HEK293 (cell line): Measurements from ENCODE around the gene PRRT1.

ENCODE experiments used
- CTCF ChIA-PET: fragments of 350-600 bp; formaldehyde crosslinking; extraction: SDS; loops from one replicate; lab custom pipeline; 2021; ENCODE audit warnings: antibody characterized with exemption; lab: Yijun Ruan, JAX
- POLR2A ChIA-PET: fragments of 300-600 bp; formaldehyde crosslinking; extraction: SDS; loops from one replicate; lab custom pipeline; 2020; ENCODE audit warnings: antibody characterized with exemption, inconsistent platforms; lab: Yijun Ruan, JAX
- H3K27ac ChIP-seq: fragments of 200-500 bp; sonication (Bioruptor generic); 2 replicates; pipeline ENCODE4 v1.5.1; 2014; ENCODE audit warnings: low read depth, low read length, control low read depth, inconsistent platforms; ENCODE audit errors: extremely low read depth
- H3K36me3 ChIP-seq, 2 experiments: fragments of 200-500 bp in 1 of 2; sonication (Bioruptor generic) in 1 of 2; 1 replicate in 1 of 2; 2 replicates in 1 of 2; pipeline ENCODE4 v1.5.1; 2014 to 2017; ENCODE audit warnings: inconsistent platforms in 2 of 2, low read length in 2 of 2; ENCODE audit not compliant: control insufficient read depth in 2 of 2, insufficient read depth in 1 of 2
- H3K4me1 ChIP-seq: fragments of 200-500 bp; sonication (Bioruptor generic); 2 replicates; pipeline ENCODE4 v1.5.1; 2014; ENCODE audit warnings: mild to moderate bottlenecking, low read length, inconsistent platforms; ENCODE audit not compliant: control insufficient read depth, insufficient read depth
- H3K4me3 ChIP-seq: 2 replicates; pipeline ENCODE4 v1.5.1; 2011; ENCODE audit warnings: low read depth, mild to moderate bottlenecking, control low read depth, low read length, moderate library complexity
- H3K9me3 ChIP-seq: fragments of 200-500 bp; sonication (Bioruptor generic); 2 replicates; pipeline ENCODE4 v1.5.1; 2014; ENCODE audit warnings: low read depth, low read length, inconsistent platforms; ENCODE audit not compliant: control insufficient read depth, insufficient read depth
- ATF2 ChIP-seq: fragments of 450-650 bp; formaldehyde crosslinking; IDR thresholded peaks from 2 replicates; pipeline ENCODE4 v1.5.1; 2016; ENCODE audit warnings: missing biosample characterization, missing genetic modification characterization, low read depth
- IKZF3 ChIP-seq: fragments of 450-650 bp; IDR thresholded peaks from 2 replicates; pipeline ENCODE4 v1.5.0; 2018; ENCODE audit warnings: missing biosample characterization, mild to moderate bottlenecking, missing genetic modification characterization, moderate library complexity
- PATZ1 ChIP-seq: fragments of 450-650 bp; formaldehyde crosslinking; IDR thresholded peaks from 2 replicates; pipeline ENCODE4 v1.5.1; 2016; ENCODE audit warnings: missing biosample characterization, missing genetic modification characterization
- SCRT1 ChIP-seq: fragments of 450-650 bp; formaldehyde crosslinking; IDR thresholded peaks from 2 replicates; pipeline ENCODE4 v1.5.1; 2016; ENCODE audit warnings: missing biosample characterization, missing genetic modification characterization, borderline replicate concordance
- YY1 ChIP-seq: fragments of 450-650 bp; formaldehyde crosslinking; IDR thresholded peaks from 2 replicates; pipeline ENCODE4 v1.5.1; 2018; ENCODE audit warnings: missing biosample characterization, missing genetic modification characterization
- ZBTB11 ChIP-seq: fragments of 450-650 bp; formaldehyde crosslinking; conservative IDR thresholded peaks from 2 replicates; pipeline ENCODE4 v1.5.1; 2016; ENCODE audit warnings: low read depth, missing biosample characterization, missing genetic modification characterization
- ZBTB17 ChIP-seq: fragments of 450-650 bp; formaldehyde crosslinking; IDR thresholded peaks from 2 replicates; pipeline ENCODE4 v1.5.1; 2016; ENCODE audit warnings: missing biosample characterization, missing genetic modification characterization
- ZNF132 ChIP-seq: fragments of 450-650 bp; formaldehyde crosslinking; IDR thresholded peaks from 2 replicates; pipeline ENCODE4 v1.5.1; 2017; ENCODE audit warnings: missing biosample characterization, missing genetic modification characterization, borderline replicate concordance
- ZNF174 ChIP-seq: fragments of 450-650 bp; formaldehyde crosslinking; IDR thresholded peaks from 2 replicates; pipeline ENCODE4 v1.5.0; 2017; ENCODE audit warnings: missing biosample characterization, mild to moderate bottlenecking, missing genetic modification characterization
- ZNF2 ChIP-seq: fragments of 450-650 bp; formaldehyde crosslinking; IDR thresholded peaks from 2 replicates; pipeline ENCODE4 v1.5.1; 2016; ENCODE audit warnings: missing biosample characterization, missing genetic modification characterization
- ZNF24 ChIP-seq: fragments of 450-650 bp; formaldehyde crosslinking; IDR thresholded peaks from 2 replicates; pipeline ENCODE4 v1.5.1; 2016; ENCODE audit warnings: missing biosample characterization, missing genetic modification characterization
- ZNF341 ChIP-seq: fragments of 450-650 bp; formaldehyde crosslinking; IDR thresholded peaks from 2 replicates; pipeline ENCODE4; 2016; ENCODE audit warnings: low read depth, missing biosample characterization, missing genetic modification characterization
- ZNF394 ChIP-seq: fragments of 450-650 bp; formaldehyde crosslinking; IDR thresholded peaks from 2 replicates; pipeline ENCODE4 v1.5.1; 2016; ENCODE audit warnings: missing biosample characterization, missing genetic modification characterization, mild to moderate bottlenecking, moderate library complexity, borderline replicate concordance
- ZNF529 ChIP-seq: fragments of 450-650 bp; formaldehyde crosslinking; IDR thresholded peaks from 2 replicates; pipeline ENCODE4 v1.5.1; 2017; ENCODE audit warnings: missing genetic modification characterization, missing biosample characterization; ENCODE audit not compliant: insufficient replicate concordance
- ZNF558 ChIP-seq: fragments of 450-650 bp; formaldehyde crosslinking; IDR thresholded peaks from 2 replicates; pipeline ENCODE4 v1.5.1; 2016; ENCODE audit warnings: missing biosample characterization, missing genetic modification characterization
- ZNF623 ChIP-seq: fragments of 450-650 bp; formaldehyde crosslinking; IDR thresholded peaks from 2 replicates; pipeline ENCODE4 v1.5.1; 2016; ENCODE audit warnings: missing biosample characterization, missing genetic modification characterization
- ZNF843 ChIP-seq: fragments of 450-650 bp; formaldehyde crosslinking; IDR thresholded peaks from 2 replicates; pipeline ENCODE4 v1.5.1; 2016; ENCODE audit warnings: missing biosample characterization, missing genetic modification characterization

The PRRT1 gene

GRCh38 chr6:32198866-32199265 lies 47.1 kb upstream of the PRRT1 start:
- Histone ChIP-seq H3K27ac (no peak overlapping the region), H3K36me3 (no peaks in the 10 kb centered on the region), H3K4me3 (no peak overlapping the region), H3K4me1 (peaks cover 9% of the 10 kb centered on the region), H3K9me3 (no peaks in the 10 kb centered on the region)
- ChIA-PET CTCF (interaction anchor here (0.5 kb wide), 1 partner anchor 669 kb away, joined by 4 read pairs; no protein-coding TSS in a partner anchor), POLR2A (no interaction called here)
- TF ChIP-seq ZNF174 (tag by site-specific recombination), result no peak
- no peak for TF ChIP-seq ZNF394 (tag by site-specific recombination)
- TF ChIP-seq ATF2, result no peak
- TF ChIP-seq ZNF24 (tag by site-specific recombination), result no peak
- TF ChIP-seq ZNF558, result no peak
- no peak for TF ChIP-seq ZNF843
- no peak for TF ChIP-seq YY1
- no peak for TF ChIP-seq SCRT1 (tag by site-specific recombination)
- TF ChIP-seq ZNF529, result no peak
- TF ChIP-seq ZNF132 (tag by site-specific recombination), result no peak
- TF ChIP-seq ZBTB17, result no peak
- TF ChIP-seq ZNF2 (tag by site-specific recombination), result no peak
- no peak for TF ChIP-seq ZBTB11
- TF ChIP-seq ZNF341 (tag by site-specific recombination), result no peak
- no peak for TF ChIP-seq IKZF3

- POLR2A ChIA-PET, result interaction anchor here (1.5 kb wide), 2 partner anchors 68 to 774 kb away, joined by 4 to 5 read pairs; partner anchors contain the start of gene FKBPL
Observed at GRCh38 chr6:32198345-32198696, 46.6 kb upstream of the PRRT1 start.

More at GRCh38 chr6:32198345-32198696, 46.6 kb upstream of the PRRT1 start:
- Histone ChIP-seq H3K36me3 (no peaks in the 10 kb centered on the region), H3K4me1 (peaks cover 5% of the 10 kb centered on the region), H3K9me3 (no peaks in the 10 kb centered on the region), H3K27ac (no peak overlapping the region), H3K4me3 (no peak overlapping the region)
- CTCF ChIA-PET, result interaction anchor here (0.6 kb wide), 1 partner anchor 48 kb away, joined by 5 read pairs; no protein-coding TSS in a partner anchor
- TF ChIP-seq ZNF623 (tag by site-specific recombination) (no peak), PATZ1 (tag by site-specific recombination) (no peak)
